HepG2 (cell line): Measurements from ENCODE around the gene CABLES1. TPM values are rescaled to one million over a fixed set of nuclear protein-coding genes. Genes with fewer than 3 reads are reported as not detected.

ENCODE experiments used
- ATAC-seq: fragments of 200-7000 bp; cut with Tn5 transposase; 3 replicates; pipeline ENCODE4 v1.9.1; 2020; ENCODE audit warnings: mild to moderate bottlenecking, moderate library complexity
- BruUV-seq: library from RNA; stranded (reverse); fragments of 400-500 nt; replicated peaks from 2 replicates; lab custom pipeline; 2021; lab: Mats Ljungman, UMichigan
- CTCF ChIA-PET: fragments of 300-600 bp; formaldehyde crosslinking; extraction: SDS; loops from one replicate; lab custom pipeline; 2021; ENCODE audit warnings: low total read pairs, inconsistent platforms, low intra/inter-chr PET ratio; lab: Yijun Ruan, JAX
- POLR2A ChIA-PET: fragments of 350-600 bp; sonication (Branson Sonifier 250); formaldehyde crosslinking; loops from one replicate; lab custom pipeline; 2020; ENCODE audit warnings: antibody characterized with exemption, inconsistent platforms; lab: Yijun Ruan, JAX
- DNase-seq: peaks from one replicate; pipeline ENCODE4 v3.0.0-alpha.2; 2015; ENCODE audit warnings: low spot score
- FAIRE-seq: peaks from 3 replicates; lab custom pipeline; 2011; peaks lifted over from hg19 to GRCh38; lab: Jason Lieb, UNC
- H2AFZ ChIP-seq: one replicate; pipeline ENCODE4 v1.6.1; 2011; ENCODE audit warnings: low read length, inconsistent platforms
- H3K27ac ChIP-seq: fragments of 300-600 bp; 3 replicates; pipeline ENCODE4 v1.8.0; 2011; ENCODE audit warnings: mixed run types, mild to moderate bottlenecking, mixed read lengths, low read length, inconsistent platforms; ENCODE audit not compliant: insufficient read depth; ENCODE audit errors: extremely low read length
- H3K27me3 ChIP-seq, 2 experiments: fragments of 200-600 bp in 1 of 2; 2 replicates in 1 of 2; 3 replicates in 1 of 2; pipeline versions ENCODE4 v1.6.0 to v1.8.0; 2011; ENCODE audit warnings: low read length in 2 of 2, mild to moderate bottlenecking in 2 of 2, moderate library complexity in 2 of 2, inconsistent platforms in 1 of 2; ENCODE audit not compliant: insufficient read depth in 2 of 2, control insufficient read depth in 1 of 2
- H3K36me3 ChIP-seq, 2 experiments: fragments of 200-600 bp in 1 of 2; replicated peaks in 1 of 2; 2 replicates in 1 of 2; 3 replicates in 1 of 2; pipeline versions ENCODE4 v1.5.1 to v1.8.0; 2011; ENCODE audit warnings: low read length in 2 of 2, inconsistent platforms in 1 of 2; ENCODE audit not compliant: insufficient read depth in 2 of 2, control insufficient read depth in 1 of 2
- H3K4me1 ChIP-seq: 2 replicates; pipeline ENCODE4 v1.5.1; 2012; ENCODE audit warnings: low read length, inconsistent platforms; ENCODE audit not compliant: insufficient read depth
- H3K4me2 ChIP-seq: 2 replicates; pipeline ENCODE4 v1.6.0; 2011; ENCODE audit warnings: low read depth, low read length, inconsistent platforms
- H3K4me3 ChIP-seq, 3 experiments: fragments of 200-600 bp in 1 of 3; sonication (generic), shearing (Covaris generic) in 1 of 3; replicated peaks in 1 of 3; 2 replicates each; pipeline ENCODE4 v1.5.1; 2011 to 2016; ENCODE audit warnings: low read length in 3 of 3, inconsistent platforms in 2 of 3, low read depth in 2 of 3, mild to moderate bottlenecking in 2 of 3, control low read depth in 1 of 3, mixed read lengths in 1 of 3; ENCODE audit not compliant: insufficient read depth in 1 of 3
- H3K79me2 ChIP-seq: one replicate; pipeline ENCODE4 v1.6.1; 2011; ENCODE audit warnings: low read length, inconsistent platforms; ENCODE audit not compliant: insufficient read depth
- H3K9ac ChIP-seq: 2 replicates; pipeline ENCODE4 v1.6.0; 2011; ENCODE audit warnings: mild to moderate bottlenecking, low read depth, low read length, inconsistent platforms; ENCODE audit not compliant: insufficient read depth
- H3K9me3 ChIP-seq: 2 replicates; pipeline ENCODE4 v1.5.1; 2012; ENCODE audit warnings: mild to moderate bottlenecking, low read length
- H4K20me1 ChIP-seq: 2 replicates; pipeline ENCODE4 v1.6.0; 2011; ENCODE audit warnings: inconsistent platforms, mild to moderate bottlenecking, low read length, moderate library complexity; ENCODE audit not compliant: insufficient read depth
- CENPT ChIP-seq: sonication (generic); formaldehyde crosslinking; IDR thresholded peaks from 2 replicates; pipeline ENCODE4 v1.8.0; 2022; ENCODE audit warnings: low read depth, mild to moderate bottlenecking, moderate library complexity, missing genetic modification reagents
- FIP1L1 ChIP-seq: fragments of 200-400 bp; formaldehyde crosslinking; IDR thresholded peaks from 2 replicates; pipeline ENCODE4 v1.6.1; 2018; ENCODE audit warnings: low read depth, mild to moderate bottlenecking, low read length, moderate library complexity, borderline replicate concordance; ENCODE audit not compliant: insufficient read depth
- HMG20B ChIP-seq: conservative IDR thresholded peaks from 2 replicates; pipeline ENCODE4 v1.6.1; 2016; ENCODE audit warnings: missing genetic modification reagents, missing compliant biosample characterization
- JUND ChIP-seq: sonication (generic); formaldehyde crosslinking; IDR thresholded peaks from 2 replicates; pipeline ENCODE4 v1.8.0; 2022; ENCODE audit warnings: mild to moderate bottlenecking, missing genetic modification reagents
- KDM1A ChIP-seq: IDR thresholded peaks from 2 replicates; pipeline ENCODE4 v1.6.1; 2016; ENCODE audit warnings: missing compliant biosample characterization
- KDM3A ChIP-seq: IDR thresholded peaks from 2 replicates; pipeline ENCODE4 v1.6.1; 2018; ENCODE audit warnings: low read depth, missing compliant biosample characterization
- MTA3 ChIP-seq: sonication (generic); formaldehyde crosslinking; IDR thresholded peaks from 2 replicates; pipeline ENCODE4 v1.4.0; 2020; ENCODE audit warnings: missing genetic modification reagents
- NR2F1 ChIP-seq, 2 experiments: fragments of 450-650 bp in 1 of 2; formaldehyde crosslinking in 1 of 2; IDR thresholded peaks; 2 replicates each; pipeline versions ENCODE4 v1.5.0 to v1.6.1; 2016 to 2020; ENCODE audit warnings: mild to moderate bottlenecking in 1 of 2, missing compliant biosample characterization in 1 of 2, missing genetic modification reagents in 1 of 2, moderate library complexity in 1 of 2
- ZNF12 ChIP-seq: sonication (generic); formaldehyde crosslinking; IDR thresholded peaks from 2 replicates; pipeline ENCODE4 v1.5.0; 2020; ENCODE audit warnings: missing genetic modification reagents
- ZNF235 ChIP-seq: sonication (generic); formaldehyde crosslinking; IDR thresholded peaks from 2 replicates; pipeline ENCODE4 v1.8.1; 2023; ENCODE audit warnings: mild to moderate bottlenecking, missing genetic modification reagents, borderline replicate concordance
- ZNF3 ChIP-seq: IDR thresholded peaks from 2 replicates; pipeline ENCODE4 v1.7.0; 2017; ENCODE audit warnings: inconsistent platforms
- ZNF343 ChIP-seq: sonication (generic); formaldehyde crosslinking; IDR thresholded peaks from 2 replicates; pipeline ENCODE4 v1.4.0; 2020; ENCODE audit warnings: mild to moderate bottlenecking, missing genetic modification reagents
- ZNF557 ChIP-seq: sonication (generic); formaldehyde crosslinking; IDR thresholded peaks from 2 replicates; pipeline ENCODE4 v1.4.0; 2020; ENCODE audit warnings: missing genetic modification reagents
- ZNF761 ChIP-seq: sonication (generic); formaldehyde crosslinking; conservative IDR thresholded peaks from 2 replicates; pipeline ENCODE4 v1.4.0; 2020; ENCODE audit warnings: mild to moderate bottlenecking, missing genetic modification reagents
- ZNF83 ChIP-seq: sonication (generic); formaldehyde crosslinking; IDR thresholded peaks from 2 replicates; pipeline ENCODE4 v1.4.0; 2020; ENCODE audit warnings: missing genetic modification reagents, mild to moderate bottlenecking, borderline replicate concordance
- ZSCAN20 ChIP-seq: sonication (generic); formaldehyde crosslinking; IDR thresholded peaks from 2 replicates; pipeline ENCODE4 v1.4.0; 2020; ENCODE audit warnings: missing genetic modification reagents, mild to moderate bottlenecking, borderline replicate concordance
- WGBS: methylation state at CpG from one replicate; pipeline ENCODE4 v1.1.6; 2017; ENCODE audit warnings: low lambda C conversion rate; 5-methylcytosine and 5-hydroxymethylcytosine counted together
- in situ Hi-C: cut with HindIII; loops from 2 replicates; pipeline ENCODE4 v1.10.0; 2017; ENCODE audit warnings: low pct_unique_long_range_greater_than_20kb; ENCODE audit not compliant: extremely low pct_ligation_motif_present
- intact Hi-C: fragments of 100-400 bp; cut with micrococcal nuclease; formaldehyde crosslinking; loops from one replicate; pipeline ENCODE4 v1.10.0; 2022; ENCODE audit not compliant: unreplicated experiment
- polyA plus RNA-seq, 8 experiments: library from polyadenylated mRNA; depleted of rRNA in 3 of 8; stranded (reverse) in 7 of 8; unstranded in 1 of 8; fragments of >200 nt; fragmentation: Illumina TruSeq in 4 of 8; extraction: Trizol in 4 of 8; gene quantifications; 2 replicates each; pipeline versions ENCODE4 v1.2.1 to v1.2.3, GENCODE V29; 2011 to 2016; ENCODE audit warnings: low read depth in 4 of 8, missing spikeins in 1 of 8, mixed read lengths in 1 of 8; ENCODE audit not compliant: insufficient read depth in 1 of 8
- total RNA-seq, 5 experiments: library from RNA; depleted of rRNA; stranded (reverse); fragments of >200 nt; fragmentation: Illumina TruSeq; extraction: Trizol; gene quantifications; 2 replicates each; pipeline ENCODE4 v1.2.3, GENCODE V29; 2016; ENCODE audit warnings: low read depth in 1 of 5
- TF ChIP-seq, protein P1 (sequence below): sonication (generic); formaldehyde crosslinking; IDR thresholded peaks from 2 replicates; pipeline ENCODE4 v1.8.0; 2022; ENCODE audit warnings: mild to moderate bottlenecking, missing genetic modification reagents
- TF ChIP-seq, protein P2 (sequence below), 2 experiments: sonication (generic) in 1 of 2; formaldehyde crosslinking in 1 of 2; IDR thresholded peaks; 2 replicates each; pipeline versions ENCODE4 v1.4.0 to v1.6.1; 2016 to 2020; ENCODE audit warnings: borderline replicate concordance in 1 of 2, low read depth in 1 of 2, mild to moderate bottlenecking in 1 of 2, missing genetic modification reagents in 1 of 2

The CABLES1 gene
- total and polyA plus RNA-seq, 2 of the 13 experiments (the other 11 are each of a cell fraction or from before 2014, with no cell fraction given) = 14.7 to 25.8 TPM

DNA sequence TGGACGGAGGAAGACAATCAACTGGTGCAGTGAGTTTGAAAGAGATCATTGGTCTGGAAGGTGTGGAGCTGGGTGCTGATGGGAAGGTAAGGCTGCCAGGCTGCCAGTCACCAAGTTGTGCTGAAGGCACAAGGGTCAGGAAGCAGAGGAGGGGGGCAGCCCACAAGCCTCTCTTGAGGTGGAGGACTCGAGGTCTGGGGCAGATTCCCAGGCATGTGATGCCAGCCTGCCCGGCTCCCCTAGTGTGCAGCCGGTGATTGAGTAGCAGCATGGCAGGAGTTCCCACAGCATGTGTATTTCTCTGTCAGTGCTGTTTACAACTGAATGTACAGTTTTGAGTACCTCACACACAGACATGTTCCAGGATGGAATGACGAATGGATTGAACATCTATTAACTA is 99.3 kb downstream of the CABLES1 start (continued):
- TF ChIP-seq, protein P1, sequence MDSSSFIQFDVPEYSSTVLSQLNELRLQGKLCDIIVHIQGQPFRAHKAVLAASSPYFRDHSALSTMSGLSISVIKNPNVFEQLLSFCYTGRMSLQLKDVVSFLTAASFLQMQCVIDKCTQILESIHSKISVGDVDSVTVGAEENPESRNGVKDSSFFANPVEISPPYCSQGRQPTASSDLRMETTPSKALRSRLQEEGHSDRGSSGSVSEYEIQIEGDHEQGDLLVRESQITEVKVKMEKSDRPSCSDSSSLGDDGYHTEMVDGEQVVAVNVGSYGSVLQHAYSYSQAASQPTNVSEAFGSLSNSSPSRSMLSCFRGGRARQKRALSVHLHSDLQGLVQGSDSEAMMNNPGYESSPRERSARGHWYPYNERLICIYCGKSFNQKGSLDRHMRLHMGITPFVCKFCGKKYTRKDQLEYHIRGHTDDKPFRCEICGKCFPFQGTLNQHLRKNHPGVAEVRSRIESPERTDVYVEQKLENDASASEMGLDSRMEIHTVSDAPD = no peak
- TF ChIP-seq ZNF761 = no peak
- TF ChIP-seq ZSCAN20 (CRISPR knock-in tag) = no peak

DNA sequence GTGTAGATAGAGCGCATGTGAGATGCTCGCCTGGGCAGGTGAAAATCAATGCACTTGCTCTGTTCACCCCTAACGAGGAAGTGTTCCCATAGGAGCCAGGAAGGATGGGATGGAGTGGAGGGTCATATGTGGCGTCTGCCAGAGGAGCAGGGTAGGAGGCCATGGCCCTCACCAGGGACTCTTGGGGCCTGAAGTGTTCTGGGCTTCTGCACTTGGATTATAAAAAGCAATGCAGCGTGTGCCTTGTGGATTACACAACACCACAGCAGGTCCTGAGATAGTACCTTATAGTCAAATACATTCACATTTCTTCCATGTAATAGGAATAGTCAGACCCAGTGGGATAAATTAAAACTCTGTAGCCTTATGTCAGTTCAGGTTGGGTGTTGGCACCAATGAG is 100.1 kb downstream of the CABLES1 start:
- CTCF ChIA-PET = no interaction called here
- POLR2A ChIA-PET = no interaction called here
- Histone ChIP-seq H3K4me1 (no peaks in the 10 kb centered on the region), H3K27ac (no peak overlapping the region), H4K20me1 (no peaks in the 10 kb centered on the region), H3K79me2 (no peaks in the 10 kb centered on the region), H3K9ac (no peak overlapping the region), H3K9me3 (no peaks in the 10 kb centered on the region), H3K36me3 (peaks cover 17 to 61% of the 10 kb centered on the region in 2 experiments), H2AFZ (no peak overlapping the region), H3K4me2 (no peak overlapping the region), H3K4me3 (no peak overlapping the region), H3K27me3 (no peaks in the 10 kb centered on the region)
- 100% methylated on average over 5 of the region's 5 CpGs for WGBS
- FAIRE-seq (no peak), ATAC-seq (no peak), DNase-seq (no peak)
- intact Hi-C loops = no loop called here
- no TSS peak for BruUV-seq
- in situ Hi-C loops = no loop called here
- no peak for TF ChIP-seq ZNF235 (CRISPR knock-in tag)
- TF ChIP-seq ZNF83 (CRISPR knock-in tag) = no peak
- TF ChIP-seq, protein P2, sequence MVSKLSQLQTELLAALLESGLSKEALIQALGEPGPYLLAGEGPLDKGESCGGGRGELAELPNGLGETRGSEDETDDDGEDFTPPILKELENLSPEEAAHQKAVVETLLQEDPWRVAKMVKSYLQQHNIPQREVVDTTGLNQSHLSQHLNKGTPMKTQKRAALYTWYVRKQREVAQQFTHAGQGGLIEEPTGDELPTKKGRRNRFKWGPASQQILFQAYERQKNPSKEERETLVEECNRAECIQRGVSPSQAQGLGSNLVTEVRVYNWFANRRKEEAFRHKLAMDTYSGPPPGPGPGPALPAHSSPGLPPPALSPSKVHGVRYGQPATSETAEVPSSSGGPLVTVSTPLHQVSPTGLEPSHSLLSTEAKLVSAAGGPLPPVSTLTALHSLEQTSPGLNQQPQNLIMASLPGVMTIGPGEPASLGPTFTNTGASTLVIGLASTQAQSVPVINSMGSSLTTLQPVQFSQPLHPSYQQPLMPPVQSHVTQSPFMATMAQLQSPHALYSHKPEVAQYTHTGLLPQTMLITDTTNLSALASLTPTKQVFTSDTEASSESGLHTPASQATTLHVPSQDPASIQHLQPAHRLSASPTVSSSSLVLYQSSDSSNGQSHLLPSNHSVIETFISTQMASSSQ (IDR thresholded peaks at IDR 0.05; ENCODE audit: low read depth) = no peak
- TF ChIP-seq, protein P2 (CRISPR knock-in tag; IDR thresholded peaks at IDR 0.05; ENCODE audit: borderline replicate concordance) = no peak
- TF ChIP-seq NR2F1 (CRISPR knock-in tag; IDR thresholded peaks at IDR 0.05) = no peak
- TF ChIP-seq KDM3A = no peak
- no peak for TF ChIP-seq ZNF557
- TF ChIP-seq ZNF3 (CRISPR knock-in tag) = no peak
- no peak for TF ChIP-seq MTA3
- no peak for TF ChIP-seq CENPT
- TF ChIP-seq HMG20B = no peak
- TF ChIP-seq ZNF12 (CRISPR knock-in tag) = no peak
- TF ChIP-seq FIP1L1 = no peak
- no peak for TF ChIP-seq KDM1A (CRISPR knock-in tag)
- TF ChIP-seq ZNF343 (CRISPR knock-in tag) = no peak
- TF ChIP-seq JUND (CRISPR knock-in tag) = no peak
